GM21367 (cell line): ENCODE measurements around the gene B4GALNT2.

ENCODE experiments used
- ATAC-seq: cut with Tn5 transposase; IDR thresholded peaks from one replicate; pipeline ENCODE4 v1.9.1; 2021; ENCODE audit not compliant: unreplicated experiment

Gene B4GALNT2

DNA sequence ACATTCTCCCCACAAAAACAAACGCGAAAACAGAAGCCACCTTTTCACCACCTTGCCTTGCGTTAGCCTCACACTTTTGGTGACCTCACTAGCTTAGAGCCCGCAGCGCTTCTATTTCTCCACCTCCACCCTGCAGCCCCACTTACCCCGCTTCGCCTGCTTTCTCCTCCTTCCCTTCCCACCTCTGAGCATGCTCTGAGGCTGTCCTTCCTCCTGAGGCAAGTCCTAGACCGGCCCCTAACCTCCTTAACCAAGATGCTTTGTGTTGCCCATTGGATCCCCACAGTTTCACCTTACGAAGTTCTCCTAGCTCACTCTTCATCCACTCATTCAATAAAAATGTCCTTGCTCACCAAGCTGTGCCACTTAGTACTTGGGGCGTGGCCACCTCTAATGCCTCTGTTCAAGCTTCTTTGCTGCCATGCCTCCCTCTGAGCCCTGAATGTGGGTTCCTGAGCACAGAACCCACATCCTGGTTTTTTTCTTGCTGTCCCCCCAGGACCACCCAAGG lies 76.5 kb downstream of the B4GALNT2 start:
- ATAC-seq = no peak

DNA sequence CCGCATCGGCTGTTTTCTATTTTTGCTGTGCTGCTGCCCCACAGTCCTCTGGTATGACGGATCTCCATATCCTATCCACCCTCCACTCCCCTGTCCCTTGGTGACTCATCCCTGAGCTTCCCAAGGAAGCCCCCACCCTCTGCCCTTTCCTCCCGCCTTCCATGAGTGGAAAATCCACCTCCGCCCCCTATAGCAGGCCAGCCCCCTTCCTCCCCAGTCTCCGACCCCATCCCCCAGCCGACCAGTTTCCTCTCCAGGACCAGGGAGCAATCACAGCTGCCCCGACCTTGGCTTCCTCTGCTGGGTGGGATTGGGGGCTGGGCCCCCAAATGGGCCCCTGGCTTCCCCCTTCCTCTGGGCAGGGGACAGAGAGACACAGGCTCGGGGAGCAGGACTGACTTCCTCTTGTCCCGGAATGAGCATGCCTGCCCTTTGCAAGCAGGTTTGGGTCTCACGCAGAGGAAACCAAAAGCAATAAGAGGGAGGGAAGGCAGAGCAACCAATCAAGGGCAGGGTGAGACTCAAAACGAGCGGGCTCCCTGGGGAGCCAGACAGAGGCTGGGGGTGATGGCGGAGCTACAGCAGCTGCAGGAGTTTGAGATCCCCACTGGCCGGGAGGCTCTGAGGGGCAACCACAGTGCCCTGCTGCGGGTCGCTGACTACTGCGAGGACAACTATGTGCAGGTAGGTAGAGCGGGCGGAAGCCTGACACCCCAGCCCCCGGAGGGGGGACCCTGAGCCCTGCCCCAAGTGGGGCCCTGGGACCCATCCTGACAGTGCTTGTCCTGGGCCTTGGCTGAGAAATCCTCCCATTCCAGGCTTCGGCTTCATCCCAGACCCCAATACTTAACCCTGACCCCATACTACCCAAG lies 77.8 kb downstream of the B4GALNT2 start, which contains the start of the genes ABI3 and GNGT2:
TSS of gene ABI3 (plus strand) at position 550 of the 872 bp plus-strand sequence. CDS start at position 568, 18 bp downstream.
TSS of gene GNGT2 (minus strand) at position 417 of the 872 bp plus-strand sequence. CDS start 3,152 bp downstream, outside the sequence.
- peak; percentile 44 for ATAC-seq

- no peak for ATAC-seq
These were observed 80.8 kb downstream of the B4GALNT2 start for GRCh38 chr17:49213399-49213798.

- no peak for ATAC-seq
These were observed 81.3 kb downstream of the B4GALNT2 start for GRCh38 chr17:49213847-49214246.

- no peak for ATAC-seq
These were observed 82.2 kb downstream of the B4GALNT2 start for GRCh38 chr17:49214676-49215360.

DNA sequence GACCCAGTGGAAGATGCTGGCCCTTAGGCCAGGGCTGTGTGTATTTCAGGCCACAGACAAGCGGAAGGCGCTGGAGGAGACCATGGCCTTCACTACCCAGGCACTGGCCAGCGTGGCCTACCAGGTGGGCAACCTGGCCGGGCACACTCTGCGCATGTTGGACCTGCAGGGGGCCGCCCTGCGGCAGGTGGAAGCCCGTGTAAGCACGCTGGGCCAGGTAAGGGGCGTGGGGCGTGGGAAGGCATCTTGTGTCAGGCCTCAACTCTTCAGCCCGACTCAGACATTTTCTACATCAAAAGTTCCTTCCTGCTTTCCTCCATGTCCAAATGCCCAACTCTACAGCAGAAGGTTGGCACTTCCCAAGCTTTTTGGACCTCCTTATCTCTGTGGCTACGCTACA lies 83.9 kb downstream of the B4GALNT2 start:
- ATAC-seq = no peak

- ATAC-seq = no peak
These were observed 84.5 kb downstream of the B4GALNT2 start for GRCh38 chr17:49216953-49217650.

DNA sequence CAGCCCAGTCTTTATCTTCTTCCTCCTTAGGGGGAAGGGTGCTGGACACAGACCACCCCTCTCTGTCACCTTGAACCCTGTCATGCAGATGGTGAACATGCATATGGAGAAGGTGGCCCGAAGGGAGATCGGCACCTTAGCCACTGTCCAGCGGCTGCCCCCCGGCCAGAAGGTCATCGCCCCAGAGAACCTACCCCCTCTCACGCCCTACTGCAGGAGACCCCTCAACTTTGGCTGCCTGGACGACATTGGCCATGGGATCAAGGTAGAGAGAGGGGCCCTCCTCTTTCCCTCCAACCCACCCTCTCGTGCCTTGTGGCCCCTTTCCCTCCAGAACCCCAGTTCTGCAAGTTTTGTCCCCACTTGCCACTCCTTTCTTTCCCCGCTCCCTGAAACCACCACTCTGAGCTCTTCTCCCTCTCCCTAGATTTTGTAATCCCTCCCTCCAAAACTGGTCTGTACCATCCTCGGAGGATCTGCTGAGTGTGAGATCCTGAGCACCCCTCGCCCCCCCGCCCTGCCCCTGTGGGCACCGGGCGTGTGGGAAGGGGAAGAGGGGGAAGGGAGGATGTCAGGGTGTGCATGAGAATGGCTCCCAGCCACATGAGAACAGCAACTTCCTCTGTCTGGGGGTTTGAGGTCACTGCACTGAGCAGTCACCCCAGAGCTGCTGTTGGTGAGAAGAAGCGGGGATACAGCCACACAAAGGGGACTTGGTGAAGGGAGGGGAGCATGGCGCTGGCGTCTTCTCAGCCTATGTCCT lies 85.3 kb downstream of the B4GALNT2 start:
- ATAC-seq = peak; percentile 42

GRCh38 chr17:49218941-49219913 lies 86.7 kb downstream of the B4GALNT2 start:
- no peak for ATAC-seq

DNA sequence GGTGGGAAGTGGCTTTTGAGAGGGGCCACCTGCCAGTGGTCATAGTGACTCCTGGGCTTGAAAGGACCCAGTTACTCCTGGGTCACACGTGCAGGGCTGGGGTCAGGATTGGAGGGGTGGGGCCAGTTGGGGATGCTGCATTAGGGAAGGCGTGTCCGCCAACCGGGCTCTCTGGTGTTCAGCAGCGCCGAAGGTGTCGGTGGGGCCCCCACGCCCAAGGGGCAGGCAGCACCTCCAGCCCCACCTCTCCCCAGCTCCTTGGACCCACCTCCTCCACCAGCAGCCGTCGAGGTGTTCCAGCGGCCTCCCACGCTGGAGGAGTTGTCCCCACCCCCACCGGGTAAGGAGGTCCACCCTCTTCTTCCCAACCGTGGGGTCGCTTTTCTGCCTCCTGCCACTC lies 87.4 kb downstream of the B4GALNT2 start:
- ATAC-seq = no peak

DNA sequence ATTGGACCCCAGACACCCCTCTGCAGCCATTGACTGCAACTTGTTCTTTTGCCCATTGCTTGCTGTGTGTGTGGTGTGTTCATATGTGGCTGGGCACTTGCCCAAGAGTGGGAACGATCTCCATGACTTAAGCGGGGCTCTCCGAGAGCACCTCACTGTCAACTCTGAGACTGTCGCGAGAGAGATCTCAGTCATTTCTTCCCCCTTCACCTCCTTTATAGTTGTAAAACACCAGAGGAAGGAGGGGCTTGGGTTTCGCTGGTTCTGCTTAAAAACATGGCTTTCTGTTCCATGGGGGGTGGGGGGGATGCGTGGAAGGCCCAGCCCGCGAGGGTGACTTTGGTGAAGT lies 90.6 kb downstream of the B4GALNT2 start:
- no peak for ATAC-seq

DNA sequence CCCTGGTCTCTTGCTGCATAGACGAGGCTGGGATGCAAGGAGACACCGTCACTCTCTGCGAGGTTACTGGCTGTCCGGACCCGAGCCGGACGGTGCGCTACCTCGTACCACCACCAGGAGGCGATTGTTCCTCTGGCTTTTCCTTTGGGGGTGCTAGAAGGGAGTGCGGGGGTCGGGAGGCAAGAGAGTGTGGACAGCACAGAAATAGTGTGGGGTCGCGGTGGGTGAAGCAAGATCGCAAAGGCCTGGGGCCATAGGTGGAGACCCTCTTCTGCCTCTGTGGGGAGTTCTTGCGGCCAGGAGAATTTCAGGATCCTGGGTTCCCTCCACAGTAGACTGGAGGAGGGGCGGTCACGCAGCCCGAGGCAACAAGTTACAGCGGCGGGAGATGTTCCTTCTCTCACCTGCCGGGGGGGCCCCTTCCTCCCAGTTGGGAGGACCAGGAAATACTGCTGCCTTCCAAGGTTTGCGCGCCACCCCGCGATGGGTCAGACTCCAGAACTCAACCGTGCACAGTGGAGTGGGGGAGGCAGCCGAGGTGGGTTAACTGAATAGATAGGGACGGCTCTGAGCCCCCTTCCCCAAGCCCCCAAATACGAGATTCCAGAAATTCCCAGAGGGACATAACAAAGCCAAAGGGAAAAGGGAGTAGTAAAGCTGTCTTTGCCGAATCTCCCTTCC lies 91.1 kb downstream of the B4GALNT2 start:
- ATAC-seq = no peak

DNA sequence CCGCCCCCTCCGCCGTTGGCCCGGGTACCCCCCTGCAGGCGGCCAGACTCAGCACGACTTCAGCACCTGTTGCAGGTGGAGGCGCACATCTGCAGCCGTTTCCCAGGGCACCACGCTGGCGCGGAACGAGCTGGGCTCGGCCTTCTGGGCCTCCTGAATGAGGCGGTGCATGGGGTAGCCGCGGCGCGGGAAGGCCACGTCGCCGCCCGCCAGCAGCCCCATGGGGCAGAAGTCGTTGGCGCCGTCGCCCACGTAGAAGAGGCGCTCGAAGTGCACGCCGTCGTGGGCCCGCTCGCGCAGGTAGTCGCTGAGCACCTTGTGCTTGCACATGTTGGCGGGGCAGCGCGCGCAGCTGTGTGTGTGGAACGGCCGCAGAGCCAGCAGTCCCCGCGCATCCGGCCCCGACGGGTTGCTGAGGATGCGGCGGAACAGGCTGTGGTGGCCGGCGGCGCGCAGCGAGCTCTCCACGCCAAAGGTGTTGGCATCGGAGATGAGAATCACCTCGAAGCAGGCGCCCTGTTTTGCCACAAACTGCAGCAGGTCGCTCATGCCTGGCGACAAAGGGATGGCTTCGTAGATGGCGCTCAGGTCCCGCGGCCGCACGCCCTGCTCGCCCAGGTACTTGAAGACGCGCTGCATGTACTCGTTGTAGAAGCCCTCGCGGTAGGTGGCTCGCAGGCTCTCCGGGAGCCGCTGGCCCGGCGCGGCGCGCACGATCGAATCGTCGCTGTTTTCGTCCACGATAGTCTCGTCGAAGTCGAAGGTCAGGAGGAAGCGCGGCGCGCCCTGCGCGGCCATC lies 91.8 kb downstream of the B4GALNT2 start:
- no peak for ATAC-seq

DNA sequence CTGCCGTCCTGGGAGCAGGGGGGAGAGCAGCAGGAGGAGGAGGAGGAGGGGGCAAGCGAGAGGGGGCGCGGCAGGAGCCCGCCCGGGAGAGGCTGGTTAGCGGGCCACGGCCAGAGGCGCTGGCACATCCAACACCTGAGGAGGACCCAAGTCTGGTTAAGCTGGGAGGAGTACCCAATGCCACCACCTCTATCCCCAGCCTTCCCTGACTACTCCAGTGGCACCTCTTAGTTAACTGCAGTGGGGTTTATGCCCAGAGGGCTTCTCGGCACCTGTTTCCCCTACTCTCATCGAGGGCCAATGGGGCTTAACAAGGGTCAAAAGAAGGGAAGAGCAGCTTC lies 92.4 kb downstream of the B4GALNT2 start:
- ATAC-seq = no peak

GRCh38 chr17:49225554-49226236 lies 93.1 kb downstream of the B4GALNT2 start:
- ATAC-seq = no peak
